ENCODE data around the gene SUFU.

- no peak for TF ChIP-seq POLR2A (IDR thresholded peaks at IDR 0.05; ENCODE audit: low read length)
- TF ChIP-seq GATA1 (IDR thresholded peaks at IDR 0.05; ENCODE audit: low read depth, low read length): no peak
Measured at GRCh38 chr10:102633848-102634247, 130.1 kb downstream of the SUFU start.

Measured in erythroblast (primary cell).